Measurements from ENCODE around the gene TRABD2B. TPM values are rescaled to one million over a fixed set of nuclear protein-coding genes. Genes with fewer than 3 reads are reported as not detected.

Gene TRABD2B
- total RNA-seq, 1 experiment from 2014 or later = 0.05 TPM

DNA sequence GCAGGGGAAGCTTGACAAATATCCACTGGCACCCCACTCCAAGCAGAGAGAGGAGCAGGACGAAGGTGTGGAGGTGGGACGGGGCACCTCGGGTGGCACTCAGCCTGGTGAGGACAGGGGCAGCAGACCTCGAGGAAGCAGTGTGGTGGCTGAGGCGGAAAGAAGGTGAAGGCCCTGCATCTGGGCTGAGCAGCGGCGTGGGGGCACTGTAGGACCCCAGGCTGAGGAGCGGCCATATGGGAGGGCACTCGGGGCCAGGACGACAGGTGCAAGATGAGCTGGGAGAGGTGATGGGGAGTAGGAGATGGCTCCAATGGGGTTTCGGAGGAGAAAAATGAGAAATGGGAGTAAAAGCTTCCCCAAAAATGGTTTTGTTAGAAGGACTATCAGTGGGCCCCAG lies 224.9 kb downstream of the TRABD2B start:
- no peak overlapping the region for H3K4me3 ChIP-seq (replicated peaks in 1 of 2; ENCODE audit: low read depth in 1 of 2, low read length in 2 of 2)
- no peaks in the 10 kb centered on the region for H4K20me1 ChIP-seq (ENCODE audit: insufficient read depth)
- BruUV-seq (replicated peaks) = no TSS peak
- intact Hi-C loops (cut with micrococcal nuclease) = no loop called here
- H3K9me2 ChIP-seq (ENCODE audit: insufficient read depth) = no peaks in the 10 kb centered on the region
- no peaks in the 10 kb centered on the region for H3K27me3 ChIP-seq (ENCODE audit: insufficient read depth, low read length)
- H2AFZ ChIP-seq (ENCODE audit: low read depth, low read length, poor library complexity, severe bottlenecking) = no peak overlapping the region
- ATAC-seq (no peak), DNase-seq (ENCODE audit: low read depth, low spot score) (no peak)
- TF ChIP-seq EGR1 (IDR thresholded peaks at IDR 0.05; ENCODE audit: low read depth) (no peak), POLR2A (IDR thresholded peaks at IDR 0.05; ENCODE audit: borderline replicate concordance, extremely low read depth, insufficient read depth, insufficient read length) (no peak), RAD21 (IDR thresholded peaks at IDR 0.05; ENCODE audit: low read depth) (no peak), YY1 (IDR thresholded peaks at IDR 0.05; ENCODE audit: extremely low read depth, insufficient replicate concordance, low read depth, low read length) (no peak), SIN3A (IDR thresholded peaks at IDR 0.05; ENCODE audit: low read depth) (no peak)
- no peaks in the 10 kb centered on the region for H3K36me3 ChIP-seq (ENCODE audit: control insufficient read depth in 1 of 2, insufficient read depth in 2 of 2, low read length in 2 of 2)
- no peak overlapping the region for H3K9ac ChIP-seq (ENCODE audit: low read length)
- POLR2A ChIA-PET = no interaction called here
- no peaks in the 10 kb centered on the region for H3K79me2 ChIP-seq (ENCODE audit: insufficient read depth, low read length)
- H3K4me1 ChIP-seq (ENCODE audit: control insufficient read depth in 1 of 2, insufficient read depth in 2 of 2, low read length in 2 of 2) = no peaks in the 10 kb centered on the region
- CTCF ChIA-PET = no interaction called here
- RAD21 ChIA-PET (ENCODE audit: low non-redundant PET in 1 of 2, low total read pairs in 2 of 2, uncharacterized antibody in 2 of 2, unreplicated experiment in 2 of 2) = interaction anchor here in 1 of 2 experiments (0.6 kb wide), 1 partner anchor 34 kb away, joined by 3 read pairs; no protein-coding TSS in a partner anchor
- H3K4me2 ChIP-seq (ENCODE audit: low read length) = no peak overlapping the region
- H3K9me3 ChIP-seq (ENCODE audit: control insufficient read depth in 1 of 2, insufficient read depth in 1 of 2, low read depth in 1 of 2, low read length in 2 of 2) = no peaks in the 10 kb centered on the region
- H3K27ac ChIP-seq (ENCODE audit: low read depth, low read length) = no peak overlapping the region

DNA sequence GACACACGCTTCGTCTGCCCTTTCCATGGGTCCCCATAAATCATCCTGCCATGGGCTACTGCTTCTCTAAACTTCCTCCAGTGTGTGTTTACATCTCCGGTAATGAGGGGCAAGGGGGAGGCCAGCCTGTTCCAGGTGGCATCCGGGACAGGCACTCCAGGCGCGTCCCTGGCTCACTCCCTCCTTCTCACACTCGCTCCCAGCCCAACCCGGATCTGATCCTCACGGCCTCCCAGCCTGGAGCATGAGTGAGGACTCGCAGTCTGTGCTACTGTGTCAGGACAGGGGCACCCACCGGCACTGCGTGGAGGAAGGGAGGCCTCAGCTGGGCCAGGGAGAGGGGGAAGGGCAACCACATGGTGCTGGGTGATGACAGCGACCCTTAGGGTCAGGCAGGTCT lies 225.4 kb downstream of the TRABD2B start:
- no peak overlapping the region for H3K4me2 ChIP-seq (ENCODE audit: low read length)
- no peak overlapping the region for H3K27ac ChIP-seq (ENCODE audit: low read depth, low read length)
- H3K9ac ChIP-seq (ENCODE audit: low read length) = no peak overlapping the region
- BruUV-seq (replicated peaks) = no TSS peak
- no peak overlapping the region for H3K4me3 ChIP-seq (replicated peaks in 1 of 2; ENCODE audit: low read depth in 1 of 2, low read length in 2 of 2)
- ChIA-PET POLR2A (no interaction called here), RAD21 (ENCODE audit: low non-redundant PET in 1 of 2, low total read pairs in 2 of 2, uncharacterized antibody in 2 of 2, unreplicated experiment in 2 of 2) (no interaction called here), CTCF (no interaction called here)
- H3K9me3 ChIP-seq (ENCODE audit: control insufficient read depth in 1 of 2, insufficient read depth in 1 of 2, low read depth in 1 of 2, low read length in 2 of 2) = no peaks in the 10 kb centered on the region
- H3K36me3 ChIP-seq (ENCODE audit: control insufficient read depth in 1 of 2, insufficient read depth in 2 of 2, low read length in 2 of 2) = no peaks in the 10 kb centered on the region
- intact Hi-C loops (cut with micrococcal nuclease) = no loop called here
- H3K4me1 ChIP-seq (ENCODE audit: control insufficient read depth in 1 of 2, insufficient read depth in 2 of 2, low read length in 2 of 2) = no peaks in the 10 kb centered on the region
- no peak for ATAC-seq
- no peak for DNase-seq (ENCODE audit: low read depth, low spot score)
- no peak overlapping the region for H2AFZ ChIP-seq (ENCODE audit: low read depth, low read length, poor library complexity, severe bottlenecking)
- H3K9me2 ChIP-seq (ENCODE audit: insufficient read depth) = no peaks in the 10 kb centered on the region
- H3K27me3 ChIP-seq (ENCODE audit: insufficient read depth, low read length) = no peaks in the 10 kb centered on the region
- H3K79me2 ChIP-seq (ENCODE audit: insufficient read depth, low read length) = no peaks in the 10 kb centered on the region
- no peaks in the 10 kb centered on the region for H4K20me1 ChIP-seq (ENCODE audit: insufficient read depth)
- TF ChIP-seq JUND (IDR thresholded peaks at IDR 0.05) (no peak), SRF (IDR thresholded peaks at IDR 0.05; ENCODE audit: low read depth) (no peak)

Measured in HCT116 (cell line).